Motor neuron (in vitro differentiated cells): Measurements from ENCODE around the gene EIF3F. TPM values are rescaled to one million over a fixed set of nuclear protein-coding genes. Genes with fewer than 3 reads are reported as not detected.

Experiments
- ATAC-seq, 8 experiments: fragments of 200-7000 bp; cut with Tn5 transposase; replicated peaks in 6 of 8; 2 replicates each; pipeline ENCODE4 v1.8.0; 2021; ENCODE audit warnings: mild to moderate bottlenecking in 8 of 8, moderate library complexity in 8 of 8
- H3K27ac ChIP-seq, 2 donors: fragments of 250-450 bp; sonication (Bioruptor Pico); 2 replicates each; pipeline ENCODE4 v1.9.0; 2021; ENCODE audit warnings: antibody characterized with exemption in 2 of 2, mild to moderate bottlenecking in 2 of 2, moderate library complexity in 1 of 2
- H3K4me1 ChIP-seq, 2 donors: fragments of 250-450 bp; sonication (Bioruptor Pico); replicated peaks in 1 of 2; 2 replicates each; pipeline ENCODE4 v1.6.1; 2021; ENCODE audit warnings: antibody characterized with exemption in 2 of 2, mild to moderate bottlenecking in 2 of 2, moderate library complexity in 1 of 2
- H3K4me3 ChIP-seq, 5 donors: fragments of 250-450 bp; sonication (Bioruptor Pico); 2 replicates each; pipeline ENCODE4 v1.9.0; 2021; ENCODE audit warnings: antibody characterized with exemption in 5 of 5, mild to moderate bottlenecking in 5 of 5, moderate library complexity in 4 of 5
- WGBS, 10 experiments: fragments of 450-650 bp; shearing (Covaris generic); methylation state at CpG; one replicate each; pipeline ENCODE4 v1.0.0; 2022; 5-methylcytosine and 5-hydroxymethylcytosine counted together
- in situ Hi-C, 9 experiments: fragments of 400-800 bp; cut with MboI; loops; one replicate each; pipeline ENCODE4 v1.15.0; 2021; ENCODE audit warnings: low sequenced_read_pairs in 9 of 9, low pct_unique_long_range_greater_than_20kb in 2 of 9; ENCODE audit not compliant: unreplicated experiment in 9 of 9
- total RNA-seq, 8 experiments: library from RNA; unstranded; fragments of 300-600 nt; gene quantifications; 2 replicates each; pipeline versions ENCODE4 v1.2.3 to v1.2.4, GENCODE V29; 2022

Gene EIF3F
- total RNA-seq, 8 experiments from 2014 or later: 212 to 457 (median 285) TPM

- in situ Hi-C loops: loop anchor here in 2 of 9 experiments (10.0 to 25.0 kb wide), 2 partner anchors 54 to 532 kb away; partner anchors contain the start of gene TUB (in 1 of the 2)
These were observed 43.5 kb downstream of the EIF3F start for GRCh38 chr11:8030526-8031247.

GRCh38 chr11:8031248-8032115, 44.3 kb downstream of the EIF3F start:
- in situ Hi-C loops: loop anchor here in 2 of 9 experiments (10.0 to 25.0 kb wide), 2 partner anchors 53 to 531 kb away; partner anchors contain the start of gene TUB (in 1 of the 2)
- Histone ChIP-seq H3K4me3 (no peak overlapping the region), H3K27ac (no peak overlapping the region), H3K4me1 (peaks cover 25 to 41% of the 10 kb centered on the region in 2 donors)
- no peak for ATAC-seq
- WGBS, 10 experiments: 20 to 95% (median 82%) methylated on average over 1 to 7 of the region's 32 CpGs; no CpG with 5 or more reads in 5 of the 10 experiments

More at GRCh38 chr11:8030526-8031247, 43.5 kb downstream of the EIF3F start:
- peaks cover 17 to 33% of the 10 kb centered on the region in 2 donors for H3K4me1 ChIP-seq
- no peak for ATAC-seq
- H3K27ac ChIP-seq: no peak overlapping the region
- no peak overlapping the region for H3K4me3 ChIP-seq
- 17 to 89% (median 64%) methylated on average over 1 to 5 of the region's 8 CpGs; no CpG with 5 or more reads in 4 of the 10 experiments for WGBS, 10 experiments

- ATAC-seq: no peak
- in situ Hi-C loops: loop anchor here in 2 of 9 experiments (10.0 to 25.0 kb wide), 2 partner anchors 53 to 530 kb away; partner anchors contain the start of gene TUB (in 1 of the 2)
- peaks cover 26 to 41% of the 10 kb centered on the region in 2 donors for H3K4me1 ChIP-seq
- no peak overlapping the region for H3K4me3 ChIP-seq
- 20 to 87% (median 45%) methylated on average over 1 to 4 of the region's 10 CpGs; no CpG with 5 or more reads in 4 of the 10 experiments for WGBS, 10 experiments
- no peak overlapping the region for H3K27ac ChIP-seq
These were observed 45.0 kb downstream of the EIF3F start for GRCh38 chr11:8032122-8032521.

GRCh38 chr11:8032576-8033304, 45.6 kb downstream of the EIF3F start:
- in situ Hi-C loops: loop anchor here in 2 of 9 experiments (10.0 to 25.0 kb wide), 2 partner anchors 52 to 530 kb away; partner anchors contain the start of gene TUB (in 1 of the 2)
- Histone ChIP-seq H3K4me1 (peaks cover 29 to 43% of the 10 kb centered on the region in 2 donors), H3K27ac (no peak overlapping the region), H3K4me3 (no peak overlapping the region)
- ATAC-seq: peak in 3 of 8 experiments; percentile 10 to 47 (median 28)
- WGBS, 10 experiments: 0 to 100% (median 31%) methylated on average over 1 to 8 of the region's 20 CpGs; no CpG with 5 or more reads in 1 of the 10 experiments

- Histone ChIP-seq H3K4me3 (no peak overlapping the region), H3K27ac (no peak overlapping the region), H3K4me1 (peaks cover 37 to 51% of the 10 kb centered on the region in 2 donors)
- 7 to 100% (median 32%) methylated on average over 1 to 11 of the region's 19 CpGs; no CpG with 5 or more reads in 5 of the 10 experiments for WGBS, 10 experiments
- in situ Hi-C loops: loop anchor here in 2 of 9 experiments (10.0 to 25.0 kb wide), 2 partner anchors 51 to 529 kb away; partner anchors contain the start of gene TUB (in 1 of the 2)
- ATAC-seq: peak; percentile 70 to 94 (median 87)
These were observed 46.4 kb downstream of the EIF3F start for GRCh38 chr11:8033305-8034105.

GRCh38 chr11:8034106-8034585, 47.0 kb downstream of the EIF3F start:
- ATAC-seq: no peak
- 67 to 100% (median 73%) methylated on average over 1 to 3 of the region's 3 CpGs; no CpG with 5 or more reads in 6 of the 10 experiments for WGBS, 10 experiments
- H3K4me3 ChIP-seq: no peak overlapping the region

GRCh38 chr11:8034604-8035190, 47.6 kb downstream of the EIF3F start:
- Histone ChIP-seq H3K27ac (no peak overlapping the region), H3K4me1 (peaks cover 45 to 62% of the 10 kb centered on the region in 2 donors), H3K4me3 (no peak overlapping the region)
- in situ Hi-C loops: loop anchor here in 2 of 9 experiments (10.0 to 25.0 kb wide), 2 partner anchors 50 to 528 kb away; partner anchors contain the start of gene TUB (in 1 of the 2)
- WGBS, 10 experiments: 17 to 71% (median 40%) methylated on average over 1 to 3 of the region's 5 CpGs; no CpG with 5 or more reads in 2 of the 10 experiments
- peak in 1 of 8 experiments; percentile 10 for ATAC-seq

More at GRCh38 chr11:8034106-8034585, 47.0 kb downstream of the EIF3F start:
- H3K4me1 ChIP-seq: peaks cover 43 to 57% of the 10 kb centered on the region in 2 donors
- no peak overlapping the region for H3K27ac ChIP-seq
- in situ Hi-C loops: loop anchor here in 2 of 9 experiments (10.0 to 25.0 kb wide), 2 partner anchors 51 to 528 kb away; partner anchors contain the start of gene TUB (in 1 of the 2)

GRCh38 chr11:8035200-8035855, 48.2 kb downstream of the EIF3F start:
- in situ Hi-C loops: loop anchor here in 2 of 9 experiments (10.0 to 25.0 kb wide), 2 partner anchors 49 to 527 kb away; partner anchors contain the start of gene TUB (in 1 of the 2)
- H3K4me3 ChIP-seq: no peak overlapping the region
- peak in 1 of 8 experiments; percentile 64 for ATAC-seq
- 38 to 100% (median 80%) methylated on average over 1 to 5 of the region's 11 CpGs; no CpG with 5 or more reads in 2 of the 10 experiments for WGBS, 10 experiments
- H3K4me1 ChIP-seq: peaks cover 45 to 62% of the 10 kb centered on the region in 2 donors
- no peak overlapping the region for H3K27ac ChIP-seq

- no peak for ATAC-seq
- Histone ChIP-seq H3K4me1 (peaks cover 45 to 62% of the 10 kb centered on the region in 2 donors), H3K27ac (no peak overlapping the region), H3K4me3 (no peak overlapping the region)
- in situ Hi-C loops: loop anchor here in 2 of 9 experiments (10.0 to 25.0 kb wide), 2 partner anchors 49 to 526 kb away; partner anchors contain the start of gene TUB (in 1 of the 2)
- 25 to 100% (median 73%) methylated on average over 1 to 3 of the region's 5 CpGs; no CpG with 5 or more reads in 2 of the 10 experiments for WGBS, 10 experiments
These were observed 49.1 kb downstream of the EIF3F start for GRCh38 chr11:8036002-8036802.
